ENCODE data around the gene SLC8B1.

- TF ChIP-seq CTCF (IDR thresholded peaks at IDR 0.05 in 2 of 3, conservative IDR thresholded peaks at IDR 0.05 in 1 of 3; ENCODE audit: borderline replicate concordance in 1 of 3, insufficient read depth in 1 of 3, low read depth in 2 of 3, low read length in 2 of 3) (no peak), JUND (IDR thresholded peaks at IDR 0.05) (no peak)
These were observed 37.5 kb upstream of the SLC8B1 start for GRCh38 chr12:113372371-113372770.
